HT1080 (cell line): ENCODE results near the gene GPR68. TPM values are rescaled to one million over a fixed set of nuclear protein-coding genes. Genes with fewer than 3 reads are reported as not detected.

ENCODE experiments used
- DNase-seq: peaks from one replicate; pipeline ENCODE4 v3.0.0-alpha.2; 2015; ENCODE audit warnings: low read depth
- polyA plus RNA-seq, 2 experiments: library from polyadenylated mRNA; depleted of rRNA; stranded (reverse); fragments of >200 nt; gene quantifications; 2 replicates each; pipeline ENCODE4 v1.2.3, GENCODE V29; 2015
- total RNA-seq: library from RNA; depleted of rRNA; stranded (reverse); fragments of >200 nt; shearing (Covaris generic); gene quantifications from 2 replicates; pipeline ENCODE4 v1.2.3, GENCODE V29; 2014; rRNA removed

The GPR68 gene, protein sequence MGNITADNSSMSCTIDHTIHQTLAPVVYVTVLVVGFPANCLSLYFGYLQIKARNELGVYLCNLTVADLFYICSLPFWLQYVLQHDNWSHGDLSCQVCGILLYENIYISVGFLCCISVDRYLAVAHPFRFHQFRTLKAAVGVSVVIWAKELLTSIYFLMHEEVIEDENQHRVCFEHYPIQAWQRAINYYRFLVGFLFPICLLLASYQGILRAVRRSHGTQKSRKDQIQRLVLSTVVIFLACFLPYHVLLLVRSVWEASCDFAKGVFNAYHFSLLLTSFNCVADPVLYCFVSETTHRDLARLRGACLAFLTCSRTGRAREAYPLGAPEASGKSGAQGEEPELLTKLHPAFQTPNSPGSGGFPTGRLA
- 0.80 and 2.3 TPM in 2 replicates for total RNA-seq
- polyA plus RNA-seq (2015; cell fraction: cytosol; rRNA removed) = 2.3 and 3.1 TPM in 2 replicates
- 3.2 and 3.3 TPM in 2 replicates for polyA plus RNA-seq (2015; cell fraction: nucleus; rRNA removed)

DNA sequence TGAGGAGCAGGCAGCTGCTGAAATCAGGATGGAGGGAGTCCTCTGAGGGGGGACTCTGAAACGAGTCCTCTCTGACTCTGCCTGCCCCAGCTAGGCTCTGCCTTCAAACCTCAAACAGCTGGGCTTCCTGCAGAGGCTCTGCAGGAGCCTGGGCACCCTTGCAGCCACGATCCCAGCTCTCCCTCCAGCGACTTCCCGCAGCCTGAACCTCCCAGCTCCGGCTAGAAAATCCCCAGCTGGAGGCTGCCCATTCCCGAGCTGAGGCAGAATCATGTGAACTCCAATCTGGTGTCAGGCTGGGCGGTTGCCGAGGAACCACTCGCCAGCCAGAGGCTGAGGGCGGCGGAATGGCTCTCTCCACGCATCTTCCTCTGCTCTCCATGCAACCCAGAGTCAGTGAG lies at the start of gene GPR68:
TSS of gene GPR68 (minus strand) at position 204 of the 401 bp plus-strand sequence. CDS start 9,654 bp downstream, outside the sequence.
- no peak for DNase-seq

DNA sequence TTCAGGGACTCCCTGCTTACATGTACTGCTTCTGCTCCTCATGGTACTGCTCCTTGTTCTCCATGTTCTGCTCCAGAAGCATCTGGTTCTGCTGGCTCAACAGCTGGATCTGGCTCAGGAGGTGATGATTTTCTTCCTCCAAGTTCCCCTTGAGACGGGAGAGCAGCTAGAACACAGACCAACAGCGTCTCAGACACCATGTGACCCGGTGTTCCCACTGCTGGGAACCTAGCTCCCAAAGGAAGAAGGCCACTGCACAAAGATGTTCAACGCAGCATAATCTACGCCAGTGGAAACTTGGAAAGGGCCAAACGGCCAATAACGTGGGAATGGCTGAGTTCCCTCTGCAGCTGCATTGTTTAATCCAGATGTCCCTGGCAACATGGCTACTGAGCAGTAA lies 49.6 kb upstream of the GPR68 start:
- no peak for DNase-seq

DNA sequence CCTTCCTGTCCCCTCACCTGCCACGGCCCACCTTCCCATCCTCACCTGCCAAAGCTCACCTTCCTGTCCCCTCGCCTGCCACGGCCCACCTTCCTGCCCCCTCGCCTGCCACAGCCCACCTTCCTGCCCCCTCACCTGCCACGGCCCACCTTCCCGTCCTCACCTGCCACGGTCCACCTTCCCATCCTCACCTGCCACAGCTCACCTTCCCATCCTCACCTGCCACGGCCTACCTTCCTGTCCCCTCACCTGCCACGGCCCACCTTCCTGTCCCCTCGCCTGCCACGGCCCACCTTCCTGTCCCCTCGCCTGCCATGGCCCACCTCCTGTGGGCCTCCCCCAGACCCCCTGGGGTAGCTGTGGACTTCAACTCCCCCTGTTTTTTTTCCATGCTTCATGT lies 48.8 kb upstream of the GPR68 start:
- DNase-seq = no peak

DNA sequence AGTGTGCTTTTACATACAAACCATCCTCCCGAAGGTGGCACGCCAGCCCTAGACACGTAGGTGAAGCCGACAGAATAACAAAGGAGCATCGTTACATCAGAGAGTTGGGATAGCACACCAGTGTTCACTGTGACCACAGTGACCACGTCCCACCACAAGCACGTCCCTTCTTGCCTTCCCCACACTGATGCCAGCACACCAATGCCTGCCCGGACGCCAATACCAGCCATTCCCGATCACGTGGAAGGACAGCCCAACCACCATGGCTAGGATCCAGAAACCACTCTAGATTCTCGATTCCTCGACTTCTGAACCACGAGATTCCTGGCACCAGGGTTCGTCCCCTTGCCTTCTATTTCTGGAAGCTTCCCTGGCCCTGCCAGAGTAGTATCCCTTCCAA lies 48.0 kb upstream of the GPR68 start:
- no peak for DNase-seq

DNA sequence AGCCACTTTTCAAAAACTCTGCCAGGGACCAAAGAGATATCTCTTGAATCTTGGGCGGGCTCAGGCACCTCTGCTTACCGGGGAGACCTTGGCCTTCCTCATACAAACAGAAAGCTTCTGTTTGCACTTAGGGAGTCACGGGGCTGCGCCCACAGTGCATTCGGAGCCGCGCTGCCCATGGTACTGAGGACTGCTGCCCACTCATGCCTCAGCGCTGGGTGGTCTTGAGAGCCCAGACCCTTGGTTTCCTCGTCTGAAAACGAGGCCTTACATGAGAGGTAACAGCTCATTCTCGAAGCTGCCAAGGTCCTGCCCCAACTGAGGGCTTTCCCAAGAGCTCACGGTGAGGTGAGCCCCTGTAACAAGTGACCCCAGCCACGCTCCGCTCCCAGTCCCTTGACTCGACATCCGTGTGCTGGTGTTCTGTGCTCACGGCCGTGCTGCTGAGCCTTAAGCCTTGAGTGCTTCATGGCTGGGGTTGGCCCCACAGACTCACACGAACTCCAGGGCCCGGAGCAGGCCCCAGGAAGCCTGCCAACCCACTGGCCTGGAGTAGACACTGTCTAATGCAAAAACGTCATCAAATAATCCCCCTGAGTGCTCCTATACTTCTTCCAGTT lies 47.4 kb upstream of the GPR68 start:
- no peak for DNase-seq

DNA sequence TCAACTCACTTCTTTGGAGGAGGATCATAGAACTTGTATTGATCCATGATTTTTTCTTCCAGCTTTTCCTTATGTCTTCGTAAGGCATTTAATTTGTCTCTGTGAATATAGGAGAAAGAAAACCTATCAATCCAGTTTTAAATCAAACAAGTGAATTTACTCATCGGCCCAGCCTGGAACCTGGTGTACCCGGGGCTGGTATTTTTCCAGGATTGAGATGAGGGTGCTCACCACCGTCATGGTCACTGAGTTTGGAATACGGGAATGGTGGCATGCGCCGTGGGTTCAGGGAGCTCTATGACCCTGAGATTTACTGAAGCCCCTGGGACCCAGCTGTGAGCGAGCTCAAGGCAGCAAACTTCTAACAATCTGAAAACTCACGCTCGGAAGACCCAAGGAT lies 46.5 kb upstream of the GPR68 start:
- no peak for DNase-seq

DNA sequence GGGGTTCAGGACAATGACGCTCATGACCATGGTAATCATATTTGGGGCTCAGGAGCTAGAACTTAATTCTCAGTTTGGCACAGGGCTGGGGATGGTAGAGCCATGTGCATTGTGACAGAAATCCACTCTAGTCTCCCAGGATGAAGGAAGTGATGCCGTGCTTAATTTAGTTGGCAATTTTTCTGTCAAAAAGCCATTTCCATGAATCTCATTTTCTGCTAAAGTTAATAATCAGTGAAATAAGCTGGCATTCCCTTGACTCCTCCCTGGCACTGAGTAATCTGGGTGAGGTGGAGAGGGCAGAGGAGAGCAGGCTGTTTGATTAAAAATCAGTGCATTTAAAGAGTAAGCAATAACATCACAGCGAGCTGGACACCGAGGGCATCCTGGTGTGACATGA lies 45.0 kb upstream of the GPR68 start:
- no peak for DNase-seq

DNA sequence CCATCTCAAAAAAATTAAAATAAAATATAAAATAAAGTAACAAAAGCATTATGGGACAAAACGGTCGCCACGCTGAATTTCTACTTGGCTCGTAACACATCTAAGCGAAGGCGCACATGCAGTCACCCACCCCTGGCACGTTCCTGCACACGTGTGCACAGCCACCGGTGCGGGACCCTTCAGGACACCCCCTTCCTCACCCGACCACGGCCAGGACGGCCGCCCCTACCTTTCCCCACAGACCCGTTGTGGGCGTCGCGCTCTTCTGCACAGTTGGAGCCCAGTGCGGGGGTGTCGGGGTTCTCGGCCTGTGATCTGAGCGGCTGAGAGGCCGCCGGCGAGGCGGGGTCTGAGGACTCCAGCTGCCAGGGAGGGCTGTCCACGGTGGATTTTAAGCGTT lies 44.4 kb upstream of the GPR68 start:
- no peak for DNase-seq

DNA sequence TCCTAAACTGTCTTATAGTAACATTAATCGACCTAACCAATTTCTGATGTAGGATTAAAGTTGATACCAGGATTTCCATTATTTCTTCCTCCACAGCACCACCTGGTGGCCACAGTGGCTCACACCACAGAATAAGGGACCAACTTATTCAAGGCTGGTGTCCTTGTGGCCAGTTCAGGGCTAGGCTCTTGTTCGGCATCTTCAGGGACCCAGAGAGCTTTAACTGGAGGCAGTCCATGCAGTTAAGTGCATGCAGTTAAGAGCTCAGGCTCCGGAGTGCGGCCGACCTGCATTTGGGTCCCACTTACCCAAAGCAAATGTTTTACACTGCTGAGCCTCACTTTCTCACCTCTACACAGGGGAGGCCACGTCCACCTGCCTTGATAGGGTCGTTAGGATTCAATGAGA lies 42.0 kb upstream of the GPR68 start:
- DNase-seq = peak; percentile 73

DNA sequence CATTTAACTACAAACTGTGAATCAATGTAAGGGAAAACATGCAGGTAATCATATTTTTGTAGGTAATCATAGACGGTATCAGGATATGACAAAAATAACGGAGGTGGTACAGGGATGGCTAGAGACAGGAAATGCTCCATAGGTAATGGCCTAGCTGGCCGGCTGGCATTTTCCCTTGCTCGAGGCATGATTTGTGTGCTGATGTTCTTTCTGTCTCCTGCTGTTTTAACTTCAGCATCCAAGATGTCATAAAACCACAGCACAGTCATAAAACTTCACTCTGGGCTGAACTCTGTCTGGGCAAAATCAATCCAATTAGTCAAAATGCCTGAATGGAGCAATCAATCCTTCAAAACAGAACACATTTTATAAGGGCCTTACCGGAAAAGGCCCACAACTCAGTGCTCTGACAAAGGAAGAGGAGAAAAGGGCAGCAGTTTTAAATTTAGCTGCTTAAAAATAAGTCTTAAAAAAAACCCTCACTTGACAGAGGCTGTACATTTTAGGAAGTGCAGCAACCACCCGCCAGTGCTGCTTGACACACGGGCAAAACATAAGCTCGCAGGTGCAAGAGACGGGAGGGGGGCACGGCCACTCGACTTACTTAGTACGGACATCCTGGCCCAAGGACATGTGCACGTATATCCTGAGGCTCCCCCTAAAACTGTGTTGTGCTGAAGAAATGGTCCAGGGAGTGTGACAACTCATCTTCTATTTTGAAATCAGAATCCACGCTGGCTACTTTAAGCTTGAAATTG lies 40.5 kb upstream of the GPR68 start:
- DNase-seq = no peak

DNA sequence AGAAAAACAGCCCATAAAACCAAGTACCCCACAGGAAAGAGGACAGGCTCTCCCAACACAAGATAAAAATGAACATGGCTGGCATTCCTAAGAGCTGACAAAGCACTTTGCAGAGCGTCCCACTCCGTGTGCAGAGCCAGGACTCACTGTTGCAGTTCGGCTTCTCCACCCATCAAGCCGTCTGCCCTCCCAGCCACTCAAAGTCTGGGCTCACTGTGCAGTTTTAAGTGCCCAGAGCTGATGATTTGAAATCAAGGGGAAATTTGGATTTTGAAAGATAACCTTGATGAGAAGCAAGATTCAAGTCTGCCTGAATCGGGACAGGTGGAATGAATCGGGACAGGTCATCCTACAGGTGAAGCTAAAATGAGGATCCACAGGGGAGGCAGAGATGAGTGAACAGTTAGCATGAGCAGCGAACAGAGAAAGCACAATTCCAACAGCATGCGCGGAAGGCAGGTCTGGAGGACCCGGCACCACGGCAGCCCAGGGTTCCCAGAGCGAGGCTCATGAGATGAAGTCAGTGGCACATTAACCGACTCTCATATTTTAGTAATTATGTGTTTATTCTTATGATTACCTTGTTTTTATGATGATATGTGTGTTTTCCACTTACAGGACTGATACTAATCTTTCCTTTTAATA lies 39.8 kb upstream of the GPR68 start:
- peak; percentile 53 for DNase-seq

DNA sequence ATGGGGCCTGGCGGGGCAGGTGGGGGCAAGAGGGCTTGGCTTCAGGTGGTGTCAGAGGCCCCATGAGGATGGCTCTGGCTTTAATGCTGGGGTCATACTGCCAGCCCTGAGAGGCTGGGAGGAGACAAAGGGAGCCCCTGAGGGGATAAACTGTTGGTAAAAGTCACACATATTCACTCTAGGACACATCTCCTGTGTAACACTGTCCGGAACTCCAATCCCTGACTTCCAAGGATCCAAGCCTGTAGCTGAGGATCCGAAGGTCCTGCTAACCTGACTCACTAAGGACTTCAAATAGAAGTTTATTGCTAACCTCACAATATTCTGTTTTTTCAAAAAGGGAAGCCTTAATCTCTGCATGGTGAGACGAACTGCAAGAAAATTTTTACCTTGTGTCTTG lies 39.2 kb upstream of the GPR68 start:
- DNase-seq = no peak

DNA sequence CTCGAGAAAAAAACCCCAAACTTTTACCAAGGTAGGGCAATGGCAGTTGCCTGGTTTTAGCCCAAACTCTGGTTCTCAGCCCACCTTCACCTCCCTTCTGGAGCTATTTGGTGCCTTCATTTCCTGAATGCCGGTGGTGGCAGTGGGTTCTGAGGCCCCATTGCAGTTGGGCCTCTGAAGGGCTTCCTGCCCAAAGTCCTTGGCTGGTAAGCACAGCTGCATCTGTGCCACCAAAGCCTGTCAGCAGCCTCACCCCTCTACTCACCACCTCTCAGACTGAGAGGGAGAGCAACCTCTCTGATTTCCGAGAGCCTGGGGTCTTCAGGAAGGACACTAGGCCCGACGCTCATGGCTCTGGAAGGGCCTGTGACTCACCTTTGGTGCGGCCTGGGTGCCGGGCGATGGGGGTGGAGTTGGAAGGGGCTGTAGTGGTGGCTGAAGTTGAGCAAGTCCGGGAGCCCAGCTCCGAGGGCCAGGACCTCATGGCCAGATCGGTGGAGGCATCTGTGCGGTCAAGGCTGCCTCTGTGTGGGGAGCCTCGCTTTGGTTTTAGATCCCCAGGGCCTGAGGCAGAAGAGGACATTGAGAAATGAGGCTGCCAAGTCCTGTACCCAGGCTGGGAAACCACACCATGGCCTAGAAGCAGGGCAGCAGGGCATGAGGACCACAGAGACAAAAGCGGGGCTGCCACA lies 38.6 kb upstream of the GPR68 start:
- DNase-seq = no peak

DNA sequence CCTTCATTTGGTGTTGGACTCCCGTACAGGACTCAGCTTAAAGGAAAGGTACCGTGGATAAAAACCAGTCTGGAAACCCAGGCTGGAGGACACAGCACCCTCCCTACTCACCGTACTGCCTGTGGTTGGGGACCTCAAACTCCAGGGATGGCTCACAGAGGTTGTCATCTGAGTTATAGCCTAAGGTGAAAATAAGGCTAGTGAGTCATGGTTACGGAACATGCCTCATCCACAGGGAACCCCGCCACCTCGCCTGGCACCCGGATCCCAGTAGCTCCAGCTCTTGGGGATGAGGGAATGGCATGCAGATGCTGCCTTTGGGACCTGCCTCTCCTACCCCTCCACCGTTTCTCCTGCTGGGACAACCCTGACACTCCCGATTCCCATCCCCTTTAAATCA lies 36.8 kb upstream of the GPR68 start:
- peak; percentile 55 for DNase-seq

DNA sequence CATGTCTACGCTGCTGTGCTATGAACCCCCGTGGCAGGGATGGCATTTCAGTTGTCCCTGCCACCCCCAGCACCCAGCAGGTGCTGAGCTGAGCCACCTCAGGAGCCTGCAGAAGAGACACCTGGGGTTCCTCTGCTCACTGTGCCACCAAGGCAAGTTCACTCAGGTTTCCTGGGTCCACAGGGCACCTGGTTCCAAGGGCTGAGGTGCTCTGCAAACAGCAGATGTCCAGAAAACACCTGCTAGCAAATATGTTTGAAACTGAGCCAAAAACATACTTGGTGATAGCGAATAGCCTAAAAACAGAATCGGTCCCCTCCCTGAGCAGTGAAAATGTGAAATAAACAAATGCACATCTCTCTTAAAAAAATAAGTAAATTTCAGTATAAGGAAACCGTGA lies 35.6 kb upstream of the GPR68 start:
- DNase-seq = no peak

DNA sequence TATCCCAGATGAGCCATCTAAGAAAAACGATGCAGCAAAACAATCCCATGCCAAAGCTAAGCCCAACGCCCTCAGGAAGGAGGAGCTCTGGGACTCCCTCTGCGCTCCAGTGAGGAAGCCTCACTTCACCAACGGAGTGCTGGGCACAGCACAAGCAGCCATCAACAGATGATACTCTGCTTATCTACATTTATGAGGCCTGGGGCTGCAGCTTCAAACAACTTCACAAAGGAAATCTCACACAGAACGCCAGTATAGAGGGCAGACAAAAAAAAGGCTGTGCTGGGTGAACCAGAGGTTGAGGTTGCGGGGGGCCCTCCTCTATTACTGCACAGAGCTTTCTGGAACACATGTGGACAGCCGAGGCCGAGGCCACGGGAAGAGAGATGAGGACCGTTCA lies 34.9 kb upstream of the GPR68 start:
- DNase-seq = no peak

DNA sequence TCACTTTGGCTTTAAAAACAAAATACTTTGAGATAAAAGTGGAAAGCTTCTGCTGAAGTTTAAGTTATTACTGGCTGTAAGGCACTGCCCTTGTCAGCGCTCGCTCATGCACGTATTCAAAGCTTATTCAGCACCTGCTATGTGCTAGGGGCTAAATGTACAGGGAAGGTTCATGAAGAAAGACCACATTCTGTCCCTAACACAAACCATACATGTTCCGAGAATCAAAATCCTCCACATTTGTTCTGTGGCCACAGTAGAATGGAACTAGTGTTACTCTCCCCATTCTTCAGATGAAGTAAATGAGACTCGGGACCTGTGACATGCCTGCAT lies 33.8 kb upstream of the GPR68 start:
- DNase-seq = no peak

DNA sequence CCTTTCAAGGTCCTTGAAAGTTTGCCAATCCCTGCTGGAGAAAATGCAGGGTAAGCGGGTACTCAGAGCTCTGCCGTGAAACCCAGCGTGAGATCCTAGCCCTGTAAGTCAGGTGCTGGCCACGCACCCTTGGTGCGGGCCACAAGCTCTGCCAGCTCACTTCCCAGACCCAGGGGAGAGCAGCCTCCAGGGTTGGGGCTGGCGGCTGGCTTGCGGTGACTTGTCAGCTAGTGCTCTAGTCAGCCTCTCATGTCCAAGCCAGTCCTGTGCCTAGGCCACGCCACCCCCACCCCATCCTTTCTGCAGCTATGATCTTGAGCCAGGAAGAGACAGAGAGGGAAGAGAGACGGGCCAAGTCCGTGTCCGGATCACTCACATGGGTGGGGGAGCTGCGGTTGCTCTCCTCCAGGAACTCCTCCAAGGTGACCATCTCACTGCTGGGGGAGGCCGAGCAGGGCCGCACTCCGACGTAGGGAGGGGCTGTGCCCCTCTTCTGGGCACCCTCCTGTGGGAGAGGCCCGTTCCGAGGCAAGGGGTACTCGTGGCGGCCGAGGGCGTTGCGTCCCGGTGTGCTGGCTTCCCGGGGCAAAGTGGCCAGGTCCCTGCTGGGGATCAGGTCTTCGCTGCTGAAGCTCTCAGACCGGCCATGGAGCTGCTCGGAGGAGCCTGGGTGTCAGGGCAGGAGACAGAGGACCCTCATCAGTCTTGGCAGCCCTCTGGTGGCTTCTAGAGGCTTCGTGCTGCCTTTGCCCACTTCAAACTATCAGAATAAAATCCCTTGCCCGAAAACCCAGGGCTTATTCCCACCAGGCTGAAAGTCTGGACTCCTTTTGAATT lies 33.3 kb upstream of the GPR68 start:
- no peak for DNase-seq

DNA sequence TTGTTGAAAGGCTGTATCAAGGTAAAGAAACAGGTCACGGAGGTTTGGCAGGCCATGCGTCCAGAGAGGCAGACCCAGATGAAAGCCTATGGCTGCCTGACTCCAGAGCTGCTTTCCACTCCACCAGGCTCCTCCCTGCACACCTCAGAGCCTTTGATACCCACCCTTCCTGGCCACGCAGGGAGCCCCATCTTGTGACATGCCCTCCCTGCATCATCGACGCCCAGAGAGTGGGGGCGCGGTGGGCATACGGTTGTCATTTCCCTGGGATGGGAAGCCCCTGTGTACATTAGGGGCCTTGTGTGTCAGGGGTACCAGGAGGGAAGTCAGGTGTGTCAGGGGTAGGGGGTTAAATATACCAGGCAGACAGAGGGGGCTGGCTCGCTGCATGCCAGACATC lies 30.3 kb upstream of the GPR68 start:
- no peak for DNase-seq

DNA sequence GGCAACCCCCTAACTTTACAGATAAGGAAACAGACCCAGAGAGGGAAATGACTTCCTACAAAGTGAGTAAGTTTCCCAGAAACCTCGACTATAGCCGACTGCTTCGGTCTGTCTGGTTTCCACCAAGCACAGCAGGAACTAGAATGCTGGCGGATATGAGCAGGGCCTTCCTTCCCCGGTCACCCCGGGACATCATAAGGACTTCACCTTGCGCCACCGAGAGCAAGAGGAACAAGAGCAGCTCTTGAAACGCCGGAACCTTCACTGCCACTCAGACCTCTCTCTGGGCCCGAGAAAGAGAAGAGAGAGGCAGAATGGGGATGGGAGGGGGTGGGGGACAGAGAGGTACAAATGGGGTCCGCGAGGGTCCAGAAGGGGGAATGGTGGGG lies 29.4 kb upstream of the GPR68 start:
- no peak for DNase-seq
